Neural crest cell (in vitro differentiated cells): ENCODE measurements around the gene SIRT7. TPM values are rescaled to one million over a fixed set of nuclear protein-coding genes. Genes with fewer than 3 reads are reported as not detected.

Experiments used
- DNase-seq: peaks from one replicate; pipeline ENCODE4 v3.0.0; 2021; ENCODE audit warnings: low read depth, mixed read lengths, low spot score
- H3K27ac Mint-ChIP-seq: one replicate; pipeline ENCODE4 v1.8.0; 2021; ENCODE audit warnings: mild to moderate bottlenecking, mixed read lengths; ENCODE audit not compliant: unreplicated experiment
- H3K27me3 Mint-ChIP-seq: 2 replicates; pipeline ENCODE4 v1.8.0; 2021; ENCODE audit warnings: low read depth, mild to moderate bottlenecking, mixed read lengths
- H3K36me3 Mint-ChIP-seq: 2 replicates; pipeline ENCODE4 v1.8.0; 2021; ENCODE audit warnings: low read depth, mild to moderate bottlenecking, mixed read lengths
- H3K4me1 Mint-ChIP-seq: 2 replicates; pipeline ENCODE4 v1.8.0; 2021; ENCODE audit warnings: mixed read lengths
- H3K4me3 Mint-ChIP-seq: one replicate; pipeline ENCODE4 v1.8.0; 2021; ENCODE audit warnings: mild to moderate bottlenecking, mixed read lengths
- H3K9me3 Mint-ChIP-seq: 2 replicates; pipeline ENCODE4 v1.8.0; 2021; ENCODE audit warnings: mixed read lengths
- CTCF ChIP-seq: fragments of 200-600 bp; sonication (generic); conservative IDR thresholded peaks from 2 replicates; pipeline ENCODE4 v1.5.0; 2021; ENCODE audit warnings: antibody characterized with exemption, mild to moderate bottlenecking
- total RNA-seq: library from RNA; stranded (reverse); gene quantifications from 2 replicates; pipeline ENCODE4 v1.2.1, GENCODE V29; 2021

Gene SIRT7
- total RNA-seq, 1 donor from 2014 or later: 26.2 TPM

GRCh38 chr17:81929253-81930141 is 11.5 kb upstream of the SIRT7 start:
- H3K36me3 Mint-ChIP-seq: no peaks in the 10 kb centered on the region
- no peak overlapping the region for H3K27ac Mint-ChIP-seq
- peaks cover 10% of the 10 kb centered on the region for H3K27me3 Mint-ChIP-seq
- no peak for TF ChIP-seq CTCF
- no peaks in the 10 kb centered on the region for H3K9me3 Mint-ChIP-seq
- H3K4me1 Mint-ChIP-seq: peaks cover 10% of the 10 kb centered on the region
- H3K4me3 Mint-ChIP-seq: peak overlapping the region; percentile 86
- no peak for DNase-seq

GRCh38 chr17:81928544-81929252 is 10.7 kb upstream of the SIRT7 start:
- Mint-ChIP-seq H3K36me3 (no peaks in the 10 kb centered on the region), H3K27ac (no peak overlapping the region), H3K4me3 (peak overlapping the region; percentile 86), H3K4me1 (peaks cover 15% of the 10 kb centered on the region), H3K27me3 (peaks cover 10% of the 10 kb centered on the region), H3K9me3 (no peaks in the 10 kb centered on the region)
- DNase-seq: no peak
- no peak for TF ChIP-seq CTCF

GRCh38 chr17:81927653-81928543 is 9.9 kb upstream of the SIRT7 start, which contains the start of gene MAFG:
MAFG (minus strand) TSS chr17:81927735; CDS start chr17:81923185, 4,550 bp downstream.
- Mint-ChIP-seq H3K27ac (peak within 1 kb of the TSS; percentile 96), H3K27me3 (peaks cover 10% of the 10 kb centered on the region), H3K9me3 (no peaks in the 10 kb centered on the region), H3K36me3 (no peaks in the 10 kb centered on the region), H3K4me1 (peaks cover 19% of the 10 kb centered on the region), H3K4me3 (peak within 1 kb of the TSS; percentile 93)
- DNase-seq: peak; percentile 87
- TF ChIP-seq CTCF: peak; percentile 47

- no peak overlapping the region for H3K4me3 Mint-ChIP-seq
- H3K27me3 Mint-ChIP-seq: peaks cover 10% of the 10 kb centered on the region
- peaks cover 19% of the 10 kb centered on the region for H3K4me1 Mint-ChIP-seq
- no peak overlapping the region for H3K27ac Mint-ChIP-seq
- TF ChIP-seq CTCF: no peak
- peaks cover under 1% of the 10 kb centered on the region for H3K36me3 Mint-ChIP-seq
- no peak for DNase-seq
- no peaks in the 10 kb centered on the region for H3K9me3 Mint-ChIP-seq
Measured at GRCh38 chr17:81927152-81927652, 9.2 kb upstream of the SIRT7 start.
